HG03025 (cell line): Measurements from ENCODE around the gene CELF1.
A peak's percentile ranks its signal among the peaks of the same experiment; 100 is the strongest.

Experiments
- ATAC-seq: cut with Tn5 transposase; IDR thresholded peaks from one replicate; pipeline ENCODE4 v1.9.1; 2021; ENCODE audit warnings: mild to moderate bottlenecking, moderate library complexity; ENCODE audit not compliant: unreplicated experiment, low FRiP score

Gene CELF1

GRCh38 chr11:47433157-47433556 lies 119.8 kb downstream of the CELF1 start:
- no peak for ATAC-seq

DNA sequence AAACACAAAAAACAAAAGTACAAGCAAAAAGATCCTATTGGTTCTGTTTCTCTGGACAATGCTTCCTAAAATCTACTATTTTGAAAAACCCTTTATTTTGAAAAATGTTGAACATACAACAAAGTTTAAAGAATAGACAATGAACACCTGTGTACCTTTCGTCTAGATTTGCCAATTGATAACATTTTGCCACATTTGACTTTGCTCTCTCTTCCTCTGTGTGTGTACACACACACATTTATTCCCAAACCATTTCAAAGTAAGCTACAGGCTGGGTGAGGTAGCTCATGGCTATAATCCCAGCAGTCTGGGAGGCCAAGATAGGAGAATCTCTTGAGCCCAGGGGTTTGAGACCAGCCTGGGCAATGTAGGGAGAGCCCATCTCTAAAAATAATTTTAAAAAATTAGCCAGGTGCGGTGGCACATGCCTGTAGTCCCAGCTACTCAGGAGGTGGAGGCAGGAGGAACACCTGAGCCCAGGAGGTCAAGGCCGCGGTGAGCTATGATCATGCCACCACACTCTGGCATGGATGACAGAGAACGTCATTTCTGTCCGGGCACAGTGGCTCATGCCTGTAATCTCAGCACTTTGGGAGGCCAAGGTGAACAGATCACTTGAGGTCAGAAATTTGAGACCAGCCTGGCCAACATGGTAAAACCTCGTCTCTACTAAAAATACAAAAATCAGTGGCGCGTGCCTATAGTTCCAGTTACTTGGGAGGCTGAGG lies 121.4 kb downstream of the CELF1 start:
- no peak for ATAC-seq

DNA sequence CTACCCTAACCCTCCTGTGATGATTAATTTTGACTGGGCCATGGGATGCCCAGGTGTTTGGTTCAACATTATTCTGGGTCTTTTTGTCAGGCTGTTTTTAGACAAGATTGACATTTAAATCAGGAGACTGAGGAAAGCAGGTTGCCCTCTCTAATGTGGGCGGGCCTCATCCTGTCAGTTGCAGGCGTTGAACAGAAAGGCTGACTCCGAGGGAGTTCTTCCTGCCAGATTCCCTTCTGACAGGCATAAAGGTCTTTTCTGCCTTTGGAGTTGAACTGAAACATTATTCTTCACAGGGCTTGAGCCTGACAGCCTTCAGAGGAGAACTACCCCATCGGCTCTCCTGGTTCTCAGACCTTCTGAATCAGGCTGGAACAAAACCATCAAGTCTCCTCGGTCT lies 122.4 kb downstream of the CELF1 start:
- no peak for ATAC-seq

- peak; percentile 92 for ATAC-seq
These were observed 126.6 kb downstream of the CELF1 start, which contains the start of gene PSMC3 for GRCh38 chr11:47426062-47426956. TSS of gene PSMC3 (minus strand) at chr11:47426439. CDS start at chr11:47426279, 160 bp downstream.

- no peak for ATAC-seq
These were observed 127.3 kb downstream of the CELF1 start for GRCh38 chr11:47425611-47426010.

- ATAC-seq = no peak
These were observed 134.3 kb downstream of the CELF1 start for GRCh38 chr11:47418454-47419259.

DNA sequence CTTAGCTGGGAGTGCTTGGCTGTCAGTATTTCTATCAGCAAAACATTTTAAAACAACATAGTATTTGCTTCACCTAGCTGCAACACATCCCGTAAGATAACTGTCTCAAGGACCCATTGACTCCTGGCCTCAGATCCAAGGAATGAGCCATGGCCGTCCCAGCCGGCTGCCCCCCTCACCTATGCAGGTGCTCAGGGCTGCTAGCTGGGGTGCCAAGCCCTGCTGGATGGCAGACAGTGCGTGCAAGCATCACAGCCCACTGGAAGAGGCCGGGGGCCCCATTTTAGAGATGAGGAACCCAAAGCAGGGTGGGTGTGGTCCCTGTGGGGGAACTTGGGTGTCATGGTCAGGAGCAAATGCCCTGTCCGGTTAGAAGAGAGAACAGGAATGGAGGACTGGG lies 135.2 kb downstream of the CELF1 start:
- no peak for ATAC-seq

GRCh38 chr11:47415949-47416472 lies 136.9 kb downstream of the CELF1 start:
- no peak for ATAC-seq
